GM18507 (cell line): ENCODE data around the gene ICE1.
"Not testable (repeated sequence)": the region's sequence is repeated elsewhere in the genome, so short reads cannot be mapped to it uniquely, and the experiment has no call there.

Source experiments
- DNase-seq: peaks from one replicate; pipeline ENCODE4 v3.0.0; 2011; ENCODE audit warnings: low read depth; ENCODE audit not compliant: insufficient read length; ENCODE audit errors: extremely low spot score
- FAIRE-seq: peaks from 2 replicates; lab custom pipeline; 2011; peaks lifted over from hg19 to GRCh38; lab: Jason Lieb, UNC

ICE1 gene

GRCh38 chr5:5483350-5483749 is 60.9 kb downstream of the ICE1 start:
- no peak for DNase-seq
- no peak for FAIRE-seq

GRCh38 chr5:5483880-5484598 is 61.6 kb downstream of the ICE1 start:
- DNase-seq: no peak
- no peak for FAIRE-seq

DNA sequence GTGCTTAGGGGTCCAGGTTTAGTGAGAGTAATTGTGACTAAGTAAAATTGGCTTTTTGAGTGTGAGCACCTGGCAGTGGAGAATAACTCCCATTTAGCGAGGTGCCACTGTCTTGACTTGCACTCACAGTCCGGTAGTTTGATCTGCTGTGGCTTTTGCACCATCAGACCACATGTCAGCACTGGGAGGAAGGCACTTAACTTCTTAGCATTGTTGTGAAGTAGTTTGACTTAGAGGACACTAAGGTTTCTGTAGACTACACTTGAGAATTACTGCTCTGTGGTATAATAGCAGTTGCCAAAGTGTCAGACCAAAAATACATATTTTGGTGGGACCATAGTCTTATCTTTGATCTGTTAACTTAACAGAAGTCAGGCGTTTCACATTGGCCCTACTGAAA is 63.6 kb downstream of the ICE1 start:
- DNase-seq: no peak
- FAIRE-seq: no peak

DNA sequence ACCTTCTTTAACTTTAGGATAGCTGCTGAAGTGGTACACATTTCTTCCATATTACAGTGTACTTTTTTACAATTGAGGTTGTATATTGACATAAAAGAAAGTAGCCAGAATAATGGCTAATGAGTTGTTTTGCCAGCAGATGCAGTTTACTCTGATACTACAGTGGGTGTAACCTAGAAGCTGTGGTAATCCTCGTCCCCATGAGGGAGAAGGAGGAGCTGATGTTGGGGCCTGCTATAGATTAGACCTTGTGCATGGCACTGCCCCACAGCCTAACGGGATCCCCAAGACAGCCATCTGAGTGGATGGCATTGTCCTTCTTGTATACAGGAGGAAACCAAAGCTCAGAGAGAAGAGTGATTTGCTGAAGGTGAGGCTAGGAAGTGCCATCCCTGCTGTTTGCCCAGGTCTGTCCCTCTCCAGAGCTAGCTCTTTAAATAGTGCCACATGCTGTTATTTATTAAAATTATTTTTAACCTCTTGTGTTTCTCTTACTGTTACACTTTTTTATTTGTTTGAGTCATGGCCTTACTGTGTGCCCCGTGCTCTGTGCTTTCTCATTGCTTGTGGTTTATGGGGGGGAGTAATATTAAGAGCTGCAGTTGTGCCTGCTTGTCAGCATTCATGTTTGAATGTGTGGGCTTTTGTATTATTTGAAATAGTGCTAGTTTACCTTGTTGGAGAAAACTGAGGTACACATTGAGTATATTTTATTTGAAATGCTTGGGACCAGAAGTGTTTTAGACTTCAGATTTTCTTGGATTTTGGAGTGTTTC is 65.3 kb downstream of the ICE1 start:
- FAIRE-seq (no peak), DNase-seq (no peak)

- DNase-seq (no peak), FAIRE-seq (no peak)
Observed at GRCh38 chr5:5490774-5491347, 68.4 kb downstream of the ICE1 start.

DNA sequence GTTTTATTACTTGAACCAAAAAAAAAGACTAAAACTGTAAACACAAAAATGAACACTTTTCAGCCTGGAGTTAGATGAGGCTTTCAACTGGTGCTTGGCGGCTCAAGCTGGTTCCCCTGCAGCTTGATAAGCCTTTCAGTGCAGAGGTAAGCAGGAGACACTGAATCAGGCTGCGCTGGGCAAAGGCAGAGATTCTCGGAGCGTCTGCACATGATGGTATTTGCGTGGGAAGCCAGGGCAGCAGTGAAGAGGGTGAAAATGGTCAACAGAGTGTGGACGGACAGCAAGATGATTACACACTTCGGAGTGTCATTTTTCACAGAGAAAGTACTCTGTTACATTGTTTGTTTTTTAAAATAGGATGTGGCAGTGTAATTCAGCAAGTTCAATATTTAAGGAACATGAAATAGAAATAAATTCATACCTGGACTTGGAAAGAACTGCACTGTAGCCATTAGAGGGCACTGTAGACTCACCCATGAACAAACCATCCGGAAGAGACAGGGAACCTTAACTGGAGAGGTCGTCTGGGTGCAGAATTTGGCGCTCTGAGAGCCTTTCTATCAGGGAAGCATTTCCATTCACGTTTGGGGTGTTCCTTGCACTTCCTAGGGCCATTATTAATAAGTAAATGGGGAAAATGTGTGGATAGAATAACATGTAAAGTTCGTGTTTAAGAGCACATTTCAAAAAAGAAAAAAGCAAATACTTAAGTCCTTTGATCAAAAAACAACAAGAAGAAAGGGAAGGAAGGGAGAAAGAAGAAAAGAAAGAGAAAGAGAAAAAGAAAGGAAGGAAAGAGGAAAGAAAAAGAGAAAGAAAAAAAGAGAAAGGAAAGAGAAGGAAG is 69.8 kb downstream of the ICE1 start:
- peak; percentile 76 for FAIRE-seq
- peak; percentile 18 for DNase-seq

GRCh38 chr5:5492934-5493271 is 70.4 kb downstream of the ICE1 start:
- FAIRE-seq, DNase-seq: not testable (repeated sequence)

- DNase-seq: peak; percentile 51
Observed at GRCh38 chr5:5494489-5495402, 72.3 kb downstream of the ICE1 start.

GRCh38 chr5:5497152-5497788 is 74.8 kb downstream of the ICE1 start:
- DNase-seq (peak; percentile 11), FAIRE-seq (peak; percentile 42)

More at GRCh38 chr5:5494489-5495402, 72.3 kb downstream of the ICE1 start:
- FAIRE-seq: peak; percentile 26

DNA sequence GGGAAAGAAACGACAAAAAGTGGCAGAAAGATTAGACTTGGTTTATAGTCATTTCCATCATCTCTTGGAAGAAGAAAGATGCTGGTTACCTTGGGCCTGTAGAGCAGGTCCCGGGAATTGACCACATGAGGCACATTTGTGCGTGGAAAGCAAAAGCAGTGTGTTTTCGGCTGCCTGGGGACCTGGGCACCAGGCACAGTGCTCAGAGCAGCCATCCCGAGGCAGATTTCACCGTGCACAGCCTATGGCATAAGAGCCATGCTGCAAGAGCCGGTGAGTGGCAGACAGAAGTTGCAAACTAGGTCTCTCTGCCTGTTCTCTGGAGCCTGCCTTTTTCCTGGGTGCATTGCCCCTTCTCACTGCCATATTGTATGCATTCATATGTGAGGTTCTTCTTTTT is 77.0 kb downstream of the ICE1 start:
- DNase-seq (no peak), FAIRE-seq (no peak)

- FAIRE-seq (no peak), DNase-seq (no peak)
Observed at GRCh38 chr5:5504325-5504724, 81.8 kb downstream of the ICE1 start.

GRCh38 chr5:5505815-5506214 is 83.3 kb downstream of the ICE1 start:
- FAIRE-seq (no peak), DNase-seq (no peak)

DNA sequence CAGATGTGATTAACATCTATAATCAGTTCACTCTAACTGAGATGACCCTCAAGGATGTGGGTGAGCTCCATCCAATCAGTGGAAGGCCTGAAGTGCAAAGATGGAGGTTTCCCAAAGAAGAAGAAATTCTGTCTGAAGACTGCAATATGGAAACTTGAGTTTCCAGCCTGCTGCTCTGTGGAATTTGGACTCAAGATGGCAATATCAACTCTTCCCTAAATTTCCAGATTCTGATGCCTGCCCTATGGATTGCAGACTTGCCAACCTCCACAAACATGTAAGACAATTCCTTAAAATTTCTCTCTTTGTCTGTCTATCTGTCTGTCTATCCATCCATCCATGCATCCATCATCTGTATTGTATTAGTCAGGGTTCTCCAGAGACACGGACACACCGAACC is 85.9 kb downstream of the ICE1 start:
- no peak for FAIRE-seq
- DNase-seq: no peak

GRCh38 chr5:5511904-5512416 is 89.5 kb downstream of the ICE1 start:
- DNase-seq (no peak), FAIRE-seq (no peak)

DNA sequence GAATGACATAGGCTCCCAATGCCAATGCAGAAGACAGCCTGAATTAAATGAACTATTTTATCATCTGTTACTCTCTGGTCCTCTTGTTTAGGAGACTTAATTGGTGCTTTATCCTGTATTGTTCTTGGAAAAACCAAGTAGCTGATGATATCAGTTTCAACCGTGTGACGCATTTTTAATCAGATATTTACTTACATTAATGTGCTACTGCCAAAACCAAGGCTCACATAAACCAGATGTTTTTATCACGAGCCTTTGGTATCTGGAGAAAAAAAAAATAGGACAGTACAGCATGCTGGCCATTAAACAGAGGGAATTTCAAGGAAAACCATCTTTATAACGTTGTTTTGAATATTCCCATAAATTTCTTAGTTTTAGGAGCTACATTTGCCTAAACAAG is 90.1 kb downstream of the ICE1 start:
- FAIRE-seq (no peak), DNase-seq (no peak)

DNA sequence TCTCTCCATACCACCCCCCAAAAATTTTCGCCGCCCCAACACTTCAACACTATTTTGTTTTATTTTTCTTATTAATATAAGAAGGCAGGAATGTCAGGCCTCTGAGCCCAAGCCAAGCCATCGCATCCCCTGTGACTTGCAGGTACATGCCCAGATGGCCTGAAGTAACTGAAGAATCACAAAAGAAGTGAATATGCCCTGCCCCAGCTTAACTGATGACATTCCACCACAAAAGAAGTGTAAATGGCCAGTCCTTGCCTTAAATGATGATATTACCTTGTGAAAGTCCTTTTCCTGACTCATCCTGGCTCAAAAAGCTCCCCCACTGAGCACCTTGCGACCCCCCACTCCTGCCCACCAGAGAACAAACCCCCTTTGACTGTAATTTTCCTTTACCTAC is 98.1 kb downstream of the ICE1 start:
- not testable (repeated sequence) for DNase-seq, FAIRE-seq

DNA sequence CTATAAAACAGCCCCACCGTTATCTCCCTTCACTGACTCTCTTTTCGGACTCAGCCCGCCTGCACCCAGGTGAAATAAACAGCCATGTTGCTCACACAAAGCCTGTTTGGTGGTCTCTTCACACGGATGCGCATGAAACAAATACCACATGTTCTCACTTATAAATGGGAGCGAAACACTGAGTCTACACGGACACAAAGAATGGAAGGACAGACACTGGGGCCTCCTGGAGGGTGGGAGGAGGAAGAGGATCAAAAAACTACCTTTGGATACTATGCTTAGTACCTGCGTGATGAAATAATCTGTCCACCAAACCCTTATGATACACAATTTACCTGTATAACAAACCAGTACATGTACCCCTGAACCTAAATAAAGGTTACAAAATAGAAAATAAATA is 98.6 kb downstream of the ICE1 start:
- DNase-seq (no peak), FAIRE-seq (no peak)

- FAIRE-seq: no peak
Observed at GRCh38 chr5:5521478-5521877, 99.0 kb downstream of the ICE1 start.

More at GRCh38 chr5:5521478-5521877, 99.0 kb downstream of the ICE1 start:
- DNase-seq: no peak
